ENCODE data around the gene TICAM2. TPM values are rescaled to one million over a fixed set of nuclear protein-coding genes. Genes with fewer than 3 reads are reported as not detected.

The TICAM2 gene
- total RNA-seq, 1 donor from 2014 or later: 1.1 TPM

GRCh38 chr5:115559524-115559923, 42.8 kb downstream of the TICAM2 start:
- TF ChIP-seq, protein P1, sequence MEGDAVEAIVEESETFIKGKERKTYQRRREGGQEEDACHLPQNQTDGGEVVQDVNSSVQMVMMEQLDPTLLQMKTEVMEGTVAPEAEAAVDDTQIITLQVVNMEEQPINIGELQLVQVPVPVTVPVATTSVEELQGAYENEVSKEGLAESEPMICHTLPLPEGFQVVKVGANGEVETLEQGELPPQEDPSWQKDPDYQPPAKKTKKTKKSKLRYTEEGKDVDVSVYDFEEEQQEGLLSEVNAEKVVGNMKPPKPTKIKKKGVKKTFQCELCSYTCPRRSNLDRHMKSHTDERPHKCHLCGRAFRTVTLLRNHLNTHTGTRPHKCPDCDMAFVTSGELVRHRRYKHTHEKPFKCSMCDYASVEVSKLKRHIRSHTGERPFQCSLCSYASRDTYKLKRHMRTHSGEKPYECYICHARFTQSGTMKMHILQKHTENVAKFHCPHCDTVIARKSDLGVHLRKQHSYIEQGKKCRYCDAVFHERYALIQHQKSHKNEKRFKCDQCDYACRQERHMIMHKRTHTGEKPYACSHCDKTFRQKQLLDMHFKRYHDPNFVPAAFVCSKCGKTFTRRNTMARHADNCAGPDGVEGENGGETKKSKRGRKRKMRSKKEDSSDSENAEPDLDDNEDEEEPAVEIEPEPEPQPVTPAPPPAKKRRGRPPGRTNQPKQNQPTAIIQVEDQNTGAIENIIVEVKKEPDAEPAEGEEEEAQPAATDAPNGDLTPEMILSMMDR (IDR thresholded peaks at IDR 0.05; ENCODE audit: unreplicated experiment): no peak
- H3K27me3 Mint-ChIP-seq: no peaks in the 10 kb centered on the region
- peak overlapping the region; percentile 38 for H3K27ac Mint-ChIP-seq
- H3K4me1 Mint-ChIP-seq (ENCODE audit: low read depth): peaks cover 14% of the 10 kb centered on the region
- no peaks in the 10 kb centered on the region for H3K9me3 Mint-ChIP-seq (ENCODE audit: low read depth)
- no peak for DNase-seq (ENCODE audit: low spot score, unreplicated experiment)
- no peak overlapping the region for H3K4me3 Mint-ChIP-seq (ENCODE audit: low read depth)
- H3K36me3 Mint-ChIP-seq (ENCODE audit: insufficient read depth): no peaks in the 10 kb centered on the region

DNA sequence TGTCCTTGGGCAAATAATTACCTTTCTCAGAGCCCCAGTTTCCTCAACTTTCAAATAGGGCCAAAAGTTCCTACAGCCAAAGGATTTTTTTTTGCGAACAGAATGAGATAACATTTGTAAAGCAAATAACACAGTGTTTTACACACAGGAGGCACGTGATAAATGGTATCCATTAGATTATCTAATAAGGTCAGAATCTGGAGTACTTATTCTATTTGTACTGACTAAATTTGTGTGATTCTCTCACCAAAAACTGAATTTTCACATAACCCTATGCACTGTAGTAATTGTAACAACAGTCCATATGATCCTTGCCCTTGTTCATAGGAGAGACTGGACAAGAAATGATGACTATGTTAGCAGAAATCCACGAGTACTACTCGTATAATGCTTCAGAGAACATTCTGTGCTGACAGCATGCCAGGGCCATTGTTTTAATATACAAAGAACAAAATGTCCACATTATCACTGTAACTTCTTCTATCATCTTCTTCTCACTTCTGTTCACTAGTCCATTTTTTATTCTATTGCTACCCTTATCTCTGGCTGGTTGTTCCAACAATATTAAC, 43.8 kb downstream of the TICAM2 start:
- TF ChIP-seq, protein P1 (IDR thresholded peaks at IDR 0.05; ENCODE audit: unreplicated experiment): no peak
- H3K36me3 Mint-ChIP-seq (ENCODE audit: insufficient read depth): no peaks in the 10 kb centered on the region

GRCh38 chr5:115557667-115558387, 44.5 kb downstream of the TICAM2 start:
- Mint-ChIP-seq H3K4me1 (ENCODE audit: low read depth) (peaks cover 14% of the 10 kb centered on the region), H3K27ac (peak overlapping the region; percentile 39), H3K27me3 (no peaks in the 10 kb centered on the region)

More for the DNA sequence above, 43.8 kb downstream of the TICAM2 start:
- Mint-ChIP-seq H3K9me3 (ENCODE audit: low read depth) (no peaks in the 10 kb centered on the region), H3K27ac (peak overlapping the region; percentile 39), H3K4me1 (ENCODE audit: low read depth) (peaks cover 14% of the 10 kb centered on the region), H3K4me3 (ENCODE audit: low read depth) (no peak overlapping the region), H3K27me3 (no peaks in the 10 kb centered on the region)
- no peak for DNase-seq (ENCODE audit: low spot score, unreplicated experiment)

DNA sequence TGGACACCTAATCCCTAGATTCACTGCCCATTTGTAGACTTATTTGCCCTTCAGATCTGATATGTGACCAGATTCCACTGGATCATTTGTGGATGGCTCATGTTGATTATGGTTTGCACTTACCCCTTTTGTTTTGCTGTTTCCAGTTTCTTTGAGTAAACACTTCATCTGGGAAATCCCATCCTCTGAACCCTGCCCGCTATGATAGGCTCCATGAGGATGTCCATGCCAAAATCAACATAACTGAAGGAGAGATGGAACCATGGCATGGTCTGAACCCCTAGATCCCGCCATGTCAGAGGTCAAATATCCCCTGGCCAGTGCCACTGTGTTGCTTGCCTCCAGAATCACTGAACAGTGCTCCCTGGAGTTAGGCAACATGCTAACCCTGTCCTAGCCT, 46.0 kb downstream of the TICAM2 start:
- H3K4me3 Mint-ChIP-seq (ENCODE audit: low read depth): no peak overlapping the region
- no peak overlapping the region for H3K27ac Mint-ChIP-seq
- H3K36me3 Mint-ChIP-seq (ENCODE audit: insufficient read depth): no peaks in the 10 kb centered on the region
- no peaks in the 10 kb centered on the region for H3K9me3 Mint-ChIP-seq (ENCODE audit: low read depth)
- H3K4me1 Mint-ChIP-seq (ENCODE audit: low read depth): peaks cover 18% of the 10 kb centered on the region
- TF ChIP-seq, protein P1 (IDR thresholded peaks at IDR 0.05; ENCODE audit: unreplicated experiment): no peak
- H3K27me3 Mint-ChIP-seq: peaks cover 8% of the 10 kb centered on the region
- DNase-seq (ENCODE audit: low spot score, unreplicated experiment): no peak

More at GRCh38 chr5:115557667-115558387, 44.5 kb downstream of the TICAM2 start:
- no peaks in the 10 kb centered on the region for H3K36me3 Mint-ChIP-seq (ENCODE audit: insufficient read depth)
- DNase-seq (ENCODE audit: low spot score, unreplicated experiment): no peak
- H3K9me3 Mint-ChIP-seq (ENCODE audit: low read depth): no peaks in the 10 kb centered on the region
- H3K4me3 Mint-ChIP-seq (ENCODE audit: low read depth): no peak overlapping the region
- TF ChIP-seq, protein P1 (IDR thresholded peaks at IDR 0.05; ENCODE audit: unreplicated experiment): no peak

- H3K9me3 Mint-ChIP-seq (ENCODE audit: low read depth): no peaks in the 10 kb centered on the region
Measured at GRCh38 chr5:115555084-115555633, 47.1 kb downstream of the TICAM2 start.

More at GRCh38 chr5:115555084-115555633, 47.1 kb downstream of the TICAM2 start:
- H3K27me3 Mint-ChIP-seq: peaks cover 8% of the 10 kb centered on the region
- DNase-seq (ENCODE audit: low spot score, unreplicated experiment): no peak
- H3K4me1 Mint-ChIP-seq (ENCODE audit: low read depth): peaks cover 18% of the 10 kb centered on the region
- no peak overlapping the region for H3K4me3 Mint-ChIP-seq (ENCODE audit: low read depth)
- TF ChIP-seq, protein P1 (IDR thresholded peaks at IDR 0.05; ENCODE audit: unreplicated experiment): no peak
- no peak overlapping the region for H3K27ac Mint-ChIP-seq
- no peaks in the 10 kb centered on the region for H3K36me3 Mint-ChIP-seq (ENCODE audit: insufficient read depth)
